GM23338 (cell line): Measurements from ENCODE around the gene APOL2.

Experiments
- CREB1 ChIP-seq: fragments of 250-450 bp; sonication (Bioruptor Pico); IDR thresholded peaks from 2 replicates; pipeline ENCODE4 v1.5.0; 2020; ENCODE audit warnings: low read depth, mild to moderate bottlenecking, moderate library complexity
- EZH2 ChIP-seq: fragments of 200-600 bp; sonication (generic); IDR thresholded peaks from one replicate; pipeline ENCODE4 v1.8.0; 2017; ENCODE audit warnings: antibody characterized with exemption, mild to moderate bottlenecking, low read depth; ENCODE audit not compliant: unreplicated experiment
- EZH2phosphoT487 ChIP-seq: fragments of 200-600 bp; sonication (generic); IDR thresholded peaks from one replicate; pipeline ENCODE4 v1.8.1; 2018; ENCODE audit warnings: antibody characterized with exemption; ENCODE audit not compliant: unreplicated experiment
- JUNB ChIP-seq: IDR thresholded peaks from one replicate; pipeline ENCODE4 v1.6.1; 2016; ENCODE audit warnings: antibody characterized with exemption; ENCODE audit not compliant: unreplicated experiment
- POLR2AphosphoS5 ChIP-seq: IDR thresholded peaks from 2 replicates; pipeline ENCODE4 v1.6.1; 2016; ENCODE audit warnings: antibody characterized with exemption, low read depth
- ZNF331 ChIP-seq: fragments of 250-450 bp; sonication (Bioruptor Pico); IDR thresholded peaks from 2 replicates; pipeline ENCODE4 v1.5.0; 2020; ENCODE audit warnings: low read depth, mild to moderate bottlenecking, moderate library complexity
- TF ChIP-seq, protein P1 (sequence below), 2 experiments: fragments of 200-600 bp in 1 of 2; sonication (generic) in 1 of 2; conservative IDR thresholded peaks; 2 replicates each; pipeline versions ENCODE4 v1.5.1 to v1.6.1; 2016 to 2017; ENCODE audit warnings: antibody characterized with exemption in 2 of 2, low read depth in 2 of 2, mild to moderate bottlenecking in 2 of 2, moderate library complexity in 1 of 2
- TF ChIP-seq, protein P2 (sequence below): IDR thresholded peaks from one replicate; pipeline ENCODE4 v1.6.1; 2018; ENCODE audit warnings: antibody characterized with exemption; ENCODE audit not compliant: unreplicated experiment
- TF ChIP-seq, protein P3 (sequence below): IDR thresholded peaks from 2 replicates; pipeline ENCODE4 v1.6.1; 2016; ENCODE audit warnings: antibody characterized with exemption

DNA sequence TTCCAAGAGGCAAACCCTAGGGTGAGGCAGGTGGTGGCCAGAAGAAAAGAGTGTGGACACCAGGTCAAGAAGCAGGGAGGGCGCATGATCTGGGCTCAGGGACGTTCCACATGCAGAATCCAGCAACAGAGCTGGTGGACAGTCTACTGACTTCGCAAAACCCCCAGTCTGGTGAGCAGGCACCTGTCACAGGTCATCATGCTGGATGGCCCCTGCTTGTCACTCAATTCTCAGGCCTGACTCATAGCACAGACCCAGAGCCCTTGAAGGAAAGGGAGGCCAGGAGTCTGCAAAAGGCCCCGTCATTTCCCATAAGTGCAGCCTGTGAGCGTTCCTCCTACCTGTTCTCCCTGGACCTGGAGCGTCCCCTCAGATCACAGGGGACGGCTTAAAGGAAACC lies 55.9 kb downstream of the APOL2 start:
- TF ChIP-seq, protein P1, sequence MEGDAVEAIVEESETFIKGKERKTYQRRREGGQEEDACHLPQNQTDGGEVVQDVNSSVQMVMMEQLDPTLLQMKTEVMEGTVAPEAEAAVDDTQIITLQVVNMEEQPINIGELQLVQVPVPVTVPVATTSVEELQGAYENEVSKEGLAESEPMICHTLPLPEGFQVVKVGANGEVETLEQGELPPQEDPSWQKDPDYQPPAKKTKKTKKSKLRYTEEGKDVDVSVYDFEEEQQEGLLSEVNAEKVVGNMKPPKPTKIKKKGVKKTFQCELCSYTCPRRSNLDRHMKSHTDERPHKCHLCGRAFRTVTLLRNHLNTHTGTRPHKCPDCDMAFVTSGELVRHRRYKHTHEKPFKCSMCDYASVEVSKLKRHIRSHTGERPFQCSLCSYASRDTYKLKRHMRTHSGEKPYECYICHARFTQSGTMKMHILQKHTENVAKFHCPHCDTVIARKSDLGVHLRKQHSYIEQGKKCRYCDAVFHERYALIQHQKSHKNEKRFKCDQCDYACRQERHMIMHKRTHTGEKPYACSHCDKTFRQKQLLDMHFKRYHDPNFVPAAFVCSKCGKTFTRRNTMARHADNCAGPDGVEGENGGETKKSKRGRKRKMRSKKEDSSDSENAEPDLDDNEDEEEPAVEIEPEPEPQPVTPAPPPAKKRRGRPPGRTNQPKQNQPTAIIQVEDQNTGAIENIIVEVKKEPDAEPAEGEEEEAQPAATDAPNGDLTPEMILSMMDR (conservative IDR thresholded peaks at IDR 0.05; ENCODE audit: low read depth in 2 of 2), result no peak
- no peak for TF ChIP-seq JUNB
- TF ChIP-seq, protein P2, sequence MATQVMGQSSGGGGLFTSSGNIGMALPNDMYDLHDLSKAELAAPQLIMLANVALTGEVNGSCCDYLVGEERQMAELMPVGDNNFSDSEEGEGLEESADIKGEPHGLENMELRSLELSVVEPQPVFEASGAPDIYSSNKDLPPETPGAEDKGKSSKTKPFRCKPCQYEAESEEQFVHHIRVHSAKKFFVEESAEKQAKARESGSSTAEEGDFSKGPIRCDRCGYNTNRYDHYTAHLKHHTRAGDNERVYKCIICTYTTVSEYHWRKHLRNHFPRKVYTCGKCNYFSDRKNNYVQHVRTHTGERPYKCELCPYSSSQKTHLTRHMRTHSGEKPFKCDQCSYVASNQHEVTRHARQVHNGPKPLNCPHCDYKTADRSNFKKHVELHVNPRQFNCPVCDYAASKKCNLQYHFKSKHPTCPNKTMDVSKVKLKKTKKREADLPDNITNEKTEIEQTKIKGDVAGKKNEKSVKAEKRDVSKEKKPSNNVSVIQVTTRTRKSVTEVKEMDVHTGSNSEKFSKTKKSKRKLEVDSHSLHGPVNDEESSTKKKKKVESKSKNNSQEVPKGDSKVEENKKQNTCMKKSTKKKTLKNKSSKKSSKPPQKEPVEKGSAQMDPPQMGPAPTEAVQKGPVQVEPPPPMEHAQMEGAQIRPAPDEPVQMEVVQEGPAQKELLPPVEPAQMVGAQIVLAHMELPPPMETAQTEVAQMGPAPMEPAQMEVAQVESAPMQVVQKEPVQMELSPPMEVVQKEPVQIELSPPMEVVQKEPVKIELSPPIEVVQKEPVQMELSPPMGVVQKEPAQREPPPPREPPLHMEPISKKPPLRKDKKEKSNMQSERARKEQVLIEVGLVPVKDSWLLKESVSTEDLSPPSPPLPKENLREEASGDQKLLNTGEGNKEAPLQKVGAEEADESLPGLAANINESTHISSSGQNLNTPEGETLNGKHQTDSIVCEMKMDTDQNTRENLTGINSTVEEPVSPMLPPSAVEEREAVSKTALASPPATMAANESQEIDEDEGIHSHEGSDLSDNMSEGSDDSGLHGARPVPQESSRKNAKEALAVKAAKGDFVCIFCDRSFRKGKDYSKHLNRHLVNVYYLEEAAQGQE, result no peak
- no peak for TF ChIP-seq POLR2AphosphoS5
- TF ChIP-seq CREB1, result no peak
- no peak for TF ChIP-seq ZNF331 (CRISPR knock-in tag)
- no peak for TF ChIP-seq EZH2
- no peak for TF ChIP-seq EZH2phosphoT487
- TF ChIP-seq, protein P3, sequence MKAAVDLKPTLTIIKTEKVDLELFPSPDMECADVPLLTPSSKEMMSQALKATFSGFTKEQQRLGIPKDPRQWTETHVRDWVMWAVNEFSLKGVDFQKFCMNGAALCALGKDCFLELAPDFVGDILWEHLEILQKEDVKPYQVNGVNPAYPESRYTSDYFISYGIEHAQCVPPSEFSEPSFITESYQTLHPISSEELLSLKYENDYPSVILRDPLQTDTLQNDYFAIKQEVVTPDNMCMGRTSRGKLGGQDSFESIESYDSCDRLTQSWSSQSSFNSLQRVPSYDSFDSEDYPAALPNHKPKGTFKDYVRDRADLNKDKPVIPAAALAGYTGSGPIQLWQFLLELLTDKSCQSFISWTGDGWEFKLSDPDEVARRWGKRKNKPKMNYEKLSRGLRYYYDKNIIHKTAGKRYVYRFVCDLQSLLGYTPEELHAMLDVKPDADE, result no peak
